ENCODE measurements around the gene FBXO39. TPM values are rescaled to one million over a fixed set of nuclear protein-coding genes. Genes with fewer than 3 reads are reported as not detected.

The FBXO39 gene
- total and polyA plus RNA-seq, 2 of the 4 experiments (the other 2 are of a cell fraction): not detected

DNA sequence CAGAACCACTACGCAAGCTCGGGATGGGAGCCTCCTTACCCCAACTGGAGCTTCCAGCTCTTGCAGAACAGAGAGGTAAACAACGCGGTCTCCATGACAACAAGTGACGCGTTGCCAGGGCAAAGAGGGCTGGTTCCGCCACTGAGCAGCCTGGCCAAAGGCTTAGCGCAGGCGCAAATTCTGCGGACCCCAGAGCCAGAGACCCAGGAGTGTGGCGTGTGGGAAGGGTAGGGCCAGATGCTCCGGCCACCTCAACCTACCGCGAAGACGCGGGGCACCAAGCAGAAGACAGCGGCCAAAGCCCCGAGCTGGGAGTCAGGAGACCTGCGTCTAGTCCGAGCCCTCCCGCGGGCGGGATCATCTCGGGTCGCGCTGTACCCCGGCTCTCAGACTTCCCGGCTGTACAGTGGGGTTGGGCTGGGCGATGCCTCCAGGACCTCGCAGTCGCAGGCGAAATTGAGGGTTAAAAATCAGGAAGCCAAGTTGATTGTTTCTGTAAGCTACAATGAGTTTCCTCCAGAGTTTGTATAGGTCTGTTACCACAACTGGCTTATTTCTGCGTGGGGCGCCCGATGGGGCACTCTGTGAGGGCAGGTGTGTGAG is 55.7 kb downstream of the FBXO39 start, which contains the start of gene TEKT1:
TEKT1 (minus strand) TSS at position 69 of the 603 bp plus-strand sequence. CDS start 1,353 bp downstream, outside the sequence.
- Histone ChIP-seq H3K9me1 (ENCODE audit: insufficient read depth, low read length) (no peaks in the 10 kb centered on the region), H4K5ac (ENCODE audit: low read depth, low read length) (no peak within 1 kb of the TSS), H4K91ac (ENCODE audit: insufficient read depth, low read depth, low read length) (no peak within 1 kb of the TSS), H3K27me3 (ENCODE audit: control insufficient read depth, insufficient read depth, low read length) (peaks cover 12% of the 10 kb centered on the region), H3K23ac (ENCODE audit: low read depth, low read length) (no peak within 1 kb of the TSS), H2AFZ (replicated peaks; ENCODE audit: low read length, poor library complexity) (peak within 1 kb of the TSS; percentile 24), H4K8ac (ENCODE audit: low read depth in 2 of 2, low read length in 2 of 2) (no peak within 1 kb of the TSS), H3K56ac (ENCODE audit: extremely low read depth, insufficient read depth, low read length) (no peak within 1 kb of the TSS), H2AK9ac (replicated peaks; ENCODE audit: low read depth, low read length, poor library complexity) (no peak within 1 kb of the TSS), H2BK120ac (ENCODE audit: low read depth, low read length) (no peak within 1 kb of the TSS), H3K36me3 (ENCODE audit: control insufficient read depth, insufficient read depth, low read length) (no peaks in the 10 kb centered on the region), H3K18ac (ENCODE audit: low read depth, low read length) (no peak within 1 kb of the TSS), H3K4ac (ENCODE audit: low read depth, low read length) (no peak within 1 kb of the TSS), H3K27ac (ENCODE audit: insufficient read depth, low read length) (no peak within 1 kb of the TSS), H3K4me2 (ENCODE audit: low read depth, low read length) (peak within 1 kb of the TSS; percentile 57; the same call in 1 of the 2 replicates), H2BK15ac (ENCODE audit: low read depth, low read length) (no peak within 1 kb of the TSS), H3K9me3 (ENCODE audit: control insufficient read depth, insufficient read depth, low read length) (no peaks in the 10 kb centered on the region), H3K9ac (ENCODE audit: low read depth, low read length) (no peak within 1 kb of the TSS), H3K14ac (replicated peaks; ENCODE audit: low read depth, low read length) (no peak within 1 kb of the TSS), H3K79me1 (ENCODE audit: low read depth in 1 of 2, low read length in 2 of 2) (no peaks in the 10 kb centered on the region), H2BK20ac (ENCODE audit: low read depth, low read length) (no peak within 1 kb of the TSS), H2BK5ac (ENCODE audit: low read depth, low read length, poor library complexity, severe bottlenecking) (no peak within 1 kb of the TSS), H2AK5ac (ENCODE audit: low read depth, low read length) (no peak within 1 kb of the TSS), H4K20me1 (ENCODE audit: insufficient read depth, low read length) (no peaks in the 10 kb centered on the region), H3K4me1 (ENCODE audit: control insufficient read depth, insufficient read depth, low read length) (no peaks in the 10 kb centered on the region), H3K4me3 (ENCODE audit: insufficient read depth, low read depth, low read length) (no peak within 1 kb of the TSS)
- dilution Hi-C loops (cut with HindIII; ENCODE audit: low sequenced_read_pairs, unreplicated experiment) (no loop called here), intact Hi-C loops (cut with micrococcal nuclease) (no loop called here), in situ Hi-C loops (cut with MboI; ENCODE audit: low sequenced_read_pairs) (loop anchor here (10.0 kb wide), 1 partner anchor 167 kb away; no protein-coding TSS in a partner anchor)
- BruUV-seq (replicated peaks): no TSS peak
- 4% methylated on average over 5 of the region's 35 CpGs; no CpG with 5 or more reads in 1 of the 2 experiments for WGBS, 2 experiments (ENCODE audit: extremely low coverage in 2 of 2, insufficient read length in 1 of 2)
- peak; percentile 26 for DNase-seq
- CTCF ChIA-PET: no interaction called here
- peak; percentile 87 for ATAC-seq (ENCODE audit: low read depth)
- TF ChIP-seq RFX5 (IDR thresholded peaks at IDR 0.05; ENCODE audit: low read depth, low read length) (peak; percentile 94), FOS (IDR thresholded peaks at IDR 0.05; ENCODE audit: low read depth, low read length) (no peak)
- POLR2A ChIA-PET (ENCODE audit: unreplicated experiment): no interaction called here

Small RNA genes lying within 50 kb of the gene (microRNA-seq; reads per million reads assigned to microRNA genes)
- not detected for gene AC004706.2 (ENCODE audit: insufficient read depth, insufficient read length)

Small RNA genes lying within 50 kb of the gene (small RNA-seq; reads per million reads assigned to genes)
- 0 reads per million in 5 experiments for gene AC004706.2

Other genes starting within 250 kb of the FBXO39 start
- 0.54 and 0.56 TPM in 2 replicates for gene PITPNM3, start 219.7 kb upstream of the FBXO39 start, total RNA-seq (2012; rRNA removed)
- 1.7 and 2.0 TPM in 2 replicates for gene PITPNM3, start 219.7 kb upstream of the FBXO39 start, polyA plus RNA-seq (2012; rRNA removed)
- 17.6 and 18.3 TPM in 2 replicates for gene KIAA0753, start 135.5 kb upstream of the FBXO39 start, total RNA-seq (2012; rRNA removed)
- 6.8 and 10.2 TPM in 2 replicates for gene KIAA0753, start 135.5 kb upstream of the FBXO39 start, polyA plus RNA-seq (2012; rRNA removed)
- 45.0 and 174 TPM in 2 replicates for gene TXNDC17, start 135.2 kb upstream of the FBXO39 start, total RNA-seq (2012; rRNA removed)
- gene TXNDC17, start 135.2 kb upstream of the FBXO39 start, polyA plus RNA-seq (2012; rRNA removed): 494 and 518 TPM in 2 replicates
- 5.6 and 8.1 TPM in 2 replicates for gene MED31, start 124.6 kb upstream of the FBXO39 start, total RNA-seq (2012; rRNA removed)
- gene MED31, start 124.6 kb upstream of the FBXO39 start, polyA plus RNA-seq (2012; rRNA removed): 11.6 and 13.9 TPM in 2 replicates
- gene C17orf100, start 124.5 kb upstream of the FBXO39 start, total RNA-seq (2012; rRNA removed): 0.18 and 0.28 TPM in 2 replicates
- 1.8 and 2.9 TPM in 2 replicates for gene C17orf100, start 124.5 kb upstream of the FBXO39 start, polyA plus RNA-seq (2012; rRNA removed)
- not detected in 2 replicates for gene SLC13A5, start 62.8 kb upstream of the FBXO39 start, total RNA-seq (2012; rRNA removed)
- not detected in 2 replicates for gene SLC13A5, start 62.8 kb upstream of the FBXO39 start, polyA plus RNA-seq (2012; rRNA removed)
- 1.7 and 3.9 TPM in 2 replicates for gene XAF1, start 20.2 kb upstream of the FBXO39 start, total RNA-seq (2012; rRNA removed)
- 0.50 and 1.3 TPM in 2 replicates for gene XAF1, start 20.2 kb upstream of the FBXO39 start, polyA plus RNA-seq (2012; rRNA removed)
- gene TEKT1, start 55.5 kb downstream of the FBXO39 start, total RNA-seq (2012; rRNA removed): not detected in 2 replicates
- not detected in 2 replicates for gene TEKT1, start 55.5 kb downstream of the FBXO39 start, polyA plus RNA-seq (2012; rRNA removed)
- not detected in 2 replicates for gene ALOX12, start 219.8 kb downstream of the FBXO39 start, total RNA-seq (2012; rRNA removed)
- 0.03 TPM in 1 of 2 replicates, not detected in the other for gene ALOX12, start 219.8 kb downstream of the FBXO39 start, polyA plus RNA-seq (2012; rRNA removed)
- gene RNASEK, start 236.4 kb downstream of the FBXO39 start, total RNA-seq (2012; rRNA removed): 31.1 and 42.3 TPM in 2 replicates
- 165 and 183 TPM in 2 replicates for gene RNASEK, start 236.4 kb downstream of the FBXO39 start, polyA plus RNA-seq (2012; rRNA removed)
- not detected in 2 replicates for gene BCL6B, start 246.8 kb downstream of the FBXO39 start, total RNA-seq (2012; rRNA removed)
- gene BCL6B, start 246.8 kb downstream of the FBXO39 start, polyA plus RNA-seq (2012; rRNA removed): not detected in 2 replicates